HCT116 (cell line): ENCODE measurements around the gene ZNF729. TPM values are rescaled to one million over a fixed set of nuclear protein-coding genes. Genes with fewer than 3 reads are reported as not detected.

Source experiments
- ATAC-seq: fragments of 200-7000 bp; cut with Tn5 transposase; 2 replicates; pipeline ENCODE4 v1.9.1; 2020; ENCODE audit warnings: mild to moderate bottlenecking, moderate library complexity
- BruUV-seq: library from RNA; stranded (reverse); fragments of 400-500 nt; replicated peaks from 2 replicates; lab custom pipeline; 2021; lab: Mats Ljungman, UMichigan
- CTCF ChIA-PET: fragments of 300-600 bp; sonication (Branson Sonifier 250); formaldehyde crosslinking; loops from one replicate; lab custom pipeline; 2021; ENCODE audit warnings: antibody characterized with exemption; lab: Charles Lee
- POLR2A ChIA-PET: fragments of 300-600, 350-600 bp; sonication (Branson Sonifier 250); formaldehyde crosslinking; loops from one replicate; lab custom pipeline; 2021; ENCODE audit warnings: antibody characterized with exemption; lab: Charles Lee
- RAD21 ChIA-PET, 2 experiments: fragments of 300-600 bp; sonication (Branson Sonifier 250); formaldehyde crosslinking; loops; one replicate each; lab custom pipeline; 2023; ENCODE audit warnings: low total read pairs in 2 of 2; ENCODE audit not compliant: uncharacterized antibody in 2 of 2, unreplicated experiment in 2 of 2, low non-redundant PET in 1 of 2; lab: Charles Lee
- DNase-seq: peaks from one replicate; pipeline ENCODE4 v3.0.0-alpha.2; 2010; ENCODE audit warnings: low read depth, low spot score
- H2AFZ ChIP-seq: fragments of 200-600 bp; shearing (Covaris generic), sonication (generic); 2 replicates; pipeline ENCODE4 v1.6.1; 2017; ENCODE audit warnings: low read depth, mixed run types, mixed read lengths, antibody characterized with exemption, low read length; ENCODE audit not compliant: poor library complexity, severe bottlenecking
- H3K27ac ChIP-seq: 2 replicates; pipeline ENCODE4 v1.5.1; 2012; ENCODE audit warnings: low read depth, low read length
- H3K27me3 ChIP-seq: fragments of 200-600 bp; sonication (generic); 2 replicates; pipeline ENCODE4 v1.6.1; 2016; ENCODE audit warnings: mixed run types, low read length, mixed read lengths; ENCODE audit not compliant: insufficient read depth
- H3K36me3 ChIP-seq, 2 experiments: fragments of 200-500 bp in 1 of 2; fragments of 200-600 bp in 1 of 2; sonication (Bioruptor generic) in 1 of 2; sonication (generic) in 1 of 2; 2 replicates each; pipeline versions ENCODE4 v1.5.1 to v1.6.1; 2014 to 2016; ENCODE audit warnings: low read length in 2 of 2, inconsistent platforms in 1 of 2, mixed read lengths in 1 of 2, mixed run types in 1 of 2; ENCODE audit not compliant: insufficient read depth in 2 of 2, control insufficient read depth in 1 of 2
- H3K4me1 ChIP-seq, 2 experiments: fragments of 200-600 bp in 1 of 2; sonication (generic) in 1 of 2; 2 replicates each; pipeline versions ENCODE4 v1.5.1 to v1.6.1; 2012 to 2017; ENCODE audit warnings: low read length in 2 of 2, inconsistent platforms in 1 of 2, mild to moderate bottlenecking in 1 of 2, mixed read lengths in 1 of 2, mixed run types in 1 of 2, moderate library complexity in 1 of 2; ENCODE audit not compliant: insufficient read depth in 2 of 2, control insufficient read depth in 1 of 2
- H3K4me2 ChIP-seq: fragments of 200-600 bp; sonication (generic); 2 replicates; pipeline ENCODE4 v1.6.1; 2017; ENCODE audit warnings: mixed run types, low read length, mixed read lengths
- H3K4me3 ChIP-seq, 2 experiments: fragments of 200-600 bp in 1 of 2; sonication (generic) in 1 of 2; replicated peaks in 1 of 2; 2 replicates each; pipeline ENCODE4 v1.5.1; 2011 to 2016; ENCODE audit warnings: low read length in 2 of 2, control low read depth in 1 of 2, low read depth in 1 of 2, mild to moderate bottlenecking in 1 of 2, mixed read lengths in 1 of 2, mixed run types in 1 of 2
- H3K79me2 ChIP-seq: fragments of 200-600 bp; sonication (generic); 2 replicates; pipeline ENCODE4 v1.6.1; 2017; ENCODE audit warnings: mild to moderate bottlenecking, mixed run types, low read length, moderate library complexity, mixed read lengths; ENCODE audit not compliant: insufficient read depth
- H3K9ac ChIP-seq: fragments of 200-600 bp; sonication (generic); 2 replicates; pipeline ENCODE4 v1.6.1; 2016; ENCODE audit warnings: low read length, mixed read lengths
- H3K9me2 ChIP-seq: fragments of 200-600 bp; sonication (generic), shearing (Covaris generic); 2 replicates; pipeline ENCODE4 v1.6.1; 2017; ENCODE audit warnings: mixed run types, mild to moderate bottlenecking, moderate library complexity; ENCODE audit not compliant: insufficient read depth
- H3K9me3 ChIP-seq, 2 experiments: fragments of 200-500 bp in 1 of 2; fragments of 200-600 bp in 1 of 2; sonication (Bioruptor generic) in 1 of 2; sonication (generic) in 1 of 2; 2 replicates each; pipeline ENCODE4 v1.6.1; 2014 to 2017; ENCODE audit warnings: low read length in 2 of 2, mixed read lengths in 2 of 2, inconsistent platforms in 1 of 2, low read depth in 1 of 2, mild to moderate bottlenecking in 1 of 2, mixed run types in 1 of 2, moderate library complexity in 1 of 2; ENCODE audit not compliant: control insufficient read depth in 1 of 2, insufficient read depth in 1 of 2
- H4K20me1 ChIP-seq: fragments of 200-600 bp; sonication (generic), shearing (Covaris generic); 2 replicates; pipeline ENCODE4 v1.6.1; 2017; ENCODE audit warnings: mixed run types, mild to moderate bottlenecking, moderate library complexity; ENCODE audit not compliant: insufficient read depth
- CEBPB ChIP-seq: IDR thresholded peaks from 2 replicates; pipeline ENCODE4 v1.6.1; 2012; ENCODE audit warnings: low read depth
- ELF1 ChIP-seq: IDR thresholded peaks from 2 replicates; pipeline ENCODE4 v1.6.1; 2012; ENCODE audit warnings: low read depth, borderline replicate concordance
- EZH2 ChIP-seq: fragments of 200-600 bp; sonication (generic); IDR thresholded peaks from 2 replicates; pipeline ENCODE4 v1.6.1; 2017; ENCODE audit warnings: antibody characterized with exemption, mixed run types
- EZH2phosphoT487 ChIP-seq: fragments of 200-600 bp; IDR thresholded peaks from 2 replicates; pipeline ENCODE4 v1.6.1; 2018; ENCODE audit warnings: antibody characterized with exemption, borderline replicate concordance
- FOSL1 ChIP-seq: IDR thresholded peaks from 2 replicates; pipeline ENCODE4 v1.6.1; 2012; ENCODE audit warnings: low read depth
- JUND ChIP-seq: IDR thresholded peaks from 2 replicates; pipeline ENCODE4 v1.6.1; 2012
- POLR2A ChIP-seq: IDR thresholded peaks from 2 replicates; pipeline ENCODE4 v1.7.0; 2011; ENCODE audit warnings: borderline replicate concordance; ENCODE audit not compliant: insufficient read depth, insufficient read length; ENCODE audit errors: extremely low read depth
- POLR2AphosphoS5 ChIP-seq: IDR thresholded peaks from 2 replicates; pipeline ENCODE4 v1.6.1; 2011; ENCODE audit warnings: mild to moderate bottlenecking, low read depth, low read length, moderate library complexity
- RAD21 ChIP-seq: IDR thresholded peaks from 2 replicates; pipeline ENCODE4 v1.6.1; 2012; ENCODE audit warnings: low read depth, mild to moderate bottlenecking
- SIN3A ChIP-seq: IDR thresholded peaks from 2 replicates; pipeline ENCODE4 v1.6.1; 2012; ENCODE audit warnings: low read depth
- SP1 ChIP-seq: IDR thresholded peaks from 2 replicates; pipeline ENCODE4 v1.6.1; 2012; ENCODE audit warnings: low read depth
- TCF7L2 ChIP-seq: IDR thresholded peaks from 2 replicates; pipeline ENCODE4 v1.7.0; 2011; ENCODE audit warnings: borderline replicate concordance, inconsistent platforms; ENCODE audit not compliant: insufficient read depth, insufficient read length; ENCODE audit errors: extremely low read depth
- YY1 ChIP-seq: IDR thresholded peaks from 2 replicates; pipeline ENCODE4 v1.6.1; 2011; ENCODE audit warnings: low read length, low read depth, moderate library complexity, mild to moderate bottlenecking; ENCODE audit not compliant: insufficient replicate concordance; ENCODE audit errors: extremely low read depth
- ZFX ChIP-seq: fragments of 450-650 bp; IDR thresholded peaks from 2 replicates; pipeline ENCODE4 v1.6.1; 2017
- ZNF274 ChIP-seq: fragments of 200-500 bp; sonication (Bioruptor generic); IDR thresholded peaks from 2 replicates; pipeline ENCODE4 v1.6.1; 2014; ENCODE audit warnings: mild to moderate bottlenecking, low read depth, low read length, inconsistent platforms
- intact Hi-C: fragments of 100-400 bp; cut with micrococcal nuclease; formaldehyde crosslinking; loops from 2 replicates; pipeline ENCODE4 v1.10.0; 2022
- total RNA-seq: library from RNA; stranded (reverse); gene quantifications from one replicate; pipeline ENCODE4 v1.2.1, GENCODE V29; 2021; ENCODE audit not compliant: unreplicated experiment
- TF ChIP-seq, protein P1 (sequence below): IDR thresholded peaks from 2 replicates; pipeline ENCODE4 v1.6.1; 2011; ENCODE audit warnings: mild to moderate bottlenecking, low read length, moderate library complexity; ENCODE audit not compliant: insufficient replicate concordance; ENCODE audit errors: extremely low read depth
- TF ChIP-seq, protein P2 (sequence below): IDR thresholded peaks from 2 replicates; pipeline ENCODE4 v1.6.1; 2012
- TF ChIP-seq, protein P3 (sequence below): IDR thresholded peaks from 2 replicates; pipeline ENCODE4 v1.6.1; 2012; ENCODE audit warnings: low read depth
- TF ChIP-seq, protein P4 (sequence below), 3 experiments: fragments of 200-600 bp in 1 of 3; sonication (generic) in 1 of 3; IDR thresholded peaks in 2 of 3; conservative IDR thresholded peaks in 1 of 3; 2 replicates each; pipeline ENCODE4 v1.5.1; 2012 to 2017; ENCODE audit warnings: low read depth in 2 of 3, low read length in 2 of 3, antibody characterized with exemption in 1 of 3, borderline replicate concordance in 1 of 3, control low read depth in 1 of 3, mild to moderate bottlenecking in 1 of 3, mixed read lengths in 1 of 3, mixed run types in 1 of 3, moderate library complexity in 1 of 3; ENCODE audit not compliant: insufficient read depth in 1 of 3
- TF ChIP-seq, protein P5 (sequence below): IDR thresholded peaks from 2 replicates; pipeline ENCODE4 v1.6.1; 2012

ZNF729 gene
- total RNA-seq, 1 experiment from 2014 or later: not detected

DNA sequence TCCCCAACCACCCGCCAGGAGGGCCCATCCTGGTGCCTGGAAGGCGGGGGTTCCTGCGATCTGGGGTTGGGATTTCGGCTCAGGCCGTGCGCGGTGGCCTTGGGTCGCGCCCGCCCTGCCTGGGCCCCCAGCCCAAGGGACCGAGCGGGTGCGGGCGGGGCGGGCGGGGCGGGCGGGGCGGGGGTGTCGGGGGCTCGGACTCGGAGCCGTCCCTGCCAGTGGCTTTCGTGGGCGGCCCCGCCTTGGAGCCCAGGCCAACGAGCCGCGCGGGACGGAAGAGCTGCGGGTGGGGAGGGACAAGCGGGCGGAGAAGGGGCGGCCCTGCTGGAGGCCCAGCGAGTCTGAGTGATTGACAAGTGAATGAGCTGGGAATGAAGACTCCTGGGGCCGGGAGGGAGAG lies 24.6 kb upstream of the ZNF729 start:
- TF ChIP-seq EZH2phosphoT487 (no peak), ZFX (no peak), YY1 (no peak), SIN3A (no peak), JUND (no peak), SP1 (no peak), POLR2A (no peak), ELF1 (no peak), ZNF274 (no peak), EZH2 (no peak), CEBPB (no peak), FOSL1 (no peak), TCF7L2 (no peak), RAD21 (no peak), POLR2AphosphoS5 (no peak)
- TF ChIP-seq, protein P1, sequence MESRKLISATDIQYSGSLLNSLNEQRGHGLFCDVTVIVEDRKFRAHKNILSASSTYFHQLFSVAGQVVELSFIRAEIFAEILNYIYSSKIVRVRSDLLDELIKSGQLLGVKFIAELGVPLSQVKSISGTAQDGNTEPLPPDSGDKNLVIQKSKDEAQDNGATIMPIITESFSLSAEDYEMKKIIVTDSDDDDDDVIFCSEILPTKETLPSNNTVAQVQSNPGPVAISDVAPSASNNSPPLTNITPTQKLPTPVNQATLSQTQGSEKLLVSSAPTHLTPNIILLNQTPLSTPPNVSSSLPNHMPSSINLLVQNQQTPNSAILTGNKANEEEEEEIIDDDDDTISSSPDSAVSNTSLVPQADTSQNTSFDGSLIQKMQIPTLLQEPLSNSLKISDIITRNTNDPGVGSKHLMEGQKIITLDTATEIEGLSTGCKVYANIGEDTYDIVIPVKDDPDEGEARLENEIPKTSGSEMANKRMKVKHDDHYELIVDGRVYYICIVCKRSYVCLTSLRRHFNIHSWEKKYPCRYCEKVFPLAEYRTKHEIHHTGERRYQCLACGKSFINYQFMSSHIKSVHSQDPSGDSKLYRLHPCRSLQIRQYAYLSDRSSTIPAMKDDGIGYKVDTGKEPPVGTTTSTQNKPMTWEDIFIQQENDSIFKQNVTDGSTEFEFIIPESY: no peak
- TF ChIP-seq, protein P2, sequence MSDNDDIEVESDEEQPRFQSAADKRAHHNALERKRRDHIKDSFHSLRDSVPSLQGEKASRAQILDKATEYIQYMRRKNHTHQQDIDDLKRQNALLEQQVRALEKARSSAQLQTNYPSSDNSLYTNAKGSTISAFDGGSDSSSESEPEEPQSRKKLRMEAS: no peak
- TF ChIP-seq, protein P3, sequence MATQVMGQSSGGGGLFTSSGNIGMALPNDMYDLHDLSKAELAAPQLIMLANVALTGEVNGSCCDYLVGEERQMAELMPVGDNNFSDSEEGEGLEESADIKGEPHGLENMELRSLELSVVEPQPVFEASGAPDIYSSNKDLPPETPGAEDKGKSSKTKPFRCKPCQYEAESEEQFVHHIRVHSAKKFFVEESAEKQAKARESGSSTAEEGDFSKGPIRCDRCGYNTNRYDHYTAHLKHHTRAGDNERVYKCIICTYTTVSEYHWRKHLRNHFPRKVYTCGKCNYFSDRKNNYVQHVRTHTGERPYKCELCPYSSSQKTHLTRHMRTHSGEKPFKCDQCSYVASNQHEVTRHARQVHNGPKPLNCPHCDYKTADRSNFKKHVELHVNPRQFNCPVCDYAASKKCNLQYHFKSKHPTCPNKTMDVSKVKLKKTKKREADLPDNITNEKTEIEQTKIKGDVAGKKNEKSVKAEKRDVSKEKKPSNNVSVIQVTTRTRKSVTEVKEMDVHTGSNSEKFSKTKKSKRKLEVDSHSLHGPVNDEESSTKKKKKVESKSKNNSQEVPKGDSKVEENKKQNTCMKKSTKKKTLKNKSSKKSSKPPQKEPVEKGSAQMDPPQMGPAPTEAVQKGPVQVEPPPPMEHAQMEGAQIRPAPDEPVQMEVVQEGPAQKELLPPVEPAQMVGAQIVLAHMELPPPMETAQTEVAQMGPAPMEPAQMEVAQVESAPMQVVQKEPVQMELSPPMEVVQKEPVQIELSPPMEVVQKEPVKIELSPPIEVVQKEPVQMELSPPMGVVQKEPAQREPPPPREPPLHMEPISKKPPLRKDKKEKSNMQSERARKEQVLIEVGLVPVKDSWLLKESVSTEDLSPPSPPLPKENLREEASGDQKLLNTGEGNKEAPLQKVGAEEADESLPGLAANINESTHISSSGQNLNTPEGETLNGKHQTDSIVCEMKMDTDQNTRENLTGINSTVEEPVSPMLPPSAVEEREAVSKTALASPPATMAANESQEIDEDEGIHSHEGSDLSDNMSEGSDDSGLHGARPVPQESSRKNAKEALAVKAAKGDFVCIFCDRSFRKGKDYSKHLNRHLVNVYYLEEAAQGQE: no peak
- TF ChIP-seq, protein P4, sequence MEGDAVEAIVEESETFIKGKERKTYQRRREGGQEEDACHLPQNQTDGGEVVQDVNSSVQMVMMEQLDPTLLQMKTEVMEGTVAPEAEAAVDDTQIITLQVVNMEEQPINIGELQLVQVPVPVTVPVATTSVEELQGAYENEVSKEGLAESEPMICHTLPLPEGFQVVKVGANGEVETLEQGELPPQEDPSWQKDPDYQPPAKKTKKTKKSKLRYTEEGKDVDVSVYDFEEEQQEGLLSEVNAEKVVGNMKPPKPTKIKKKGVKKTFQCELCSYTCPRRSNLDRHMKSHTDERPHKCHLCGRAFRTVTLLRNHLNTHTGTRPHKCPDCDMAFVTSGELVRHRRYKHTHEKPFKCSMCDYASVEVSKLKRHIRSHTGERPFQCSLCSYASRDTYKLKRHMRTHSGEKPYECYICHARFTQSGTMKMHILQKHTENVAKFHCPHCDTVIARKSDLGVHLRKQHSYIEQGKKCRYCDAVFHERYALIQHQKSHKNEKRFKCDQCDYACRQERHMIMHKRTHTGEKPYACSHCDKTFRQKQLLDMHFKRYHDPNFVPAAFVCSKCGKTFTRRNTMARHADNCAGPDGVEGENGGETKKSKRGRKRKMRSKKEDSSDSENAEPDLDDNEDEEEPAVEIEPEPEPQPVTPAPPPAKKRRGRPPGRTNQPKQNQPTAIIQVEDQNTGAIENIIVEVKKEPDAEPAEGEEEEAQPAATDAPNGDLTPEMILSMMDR (IDR thresholded peaks at IDR 0.05 in 2 of 3, conservative IDR thresholded peaks at IDR 0.05 in 1 of 3; ENCODE audit: borderline replicate concordance in 1 of 3, insufficient read depth in 1 of 3, low read depth in 2 of 3, low read length in 2 of 3): no peak
- TF ChIP-seq, protein P5, sequence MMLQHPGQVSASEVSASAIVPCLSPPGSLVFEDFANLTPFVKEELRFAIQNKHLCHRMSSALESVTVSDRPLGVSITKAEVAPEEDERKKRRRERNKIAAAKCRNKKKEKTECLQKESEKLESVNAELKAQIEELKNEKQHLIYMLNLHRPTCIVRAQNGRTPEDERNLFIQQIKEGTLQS: no peak
- DNase-seq (no peak), ATAC-seq (no peak)
- H3K36me3 ChIP-seq: no peaks in the 10 kb centered on the region
- H3K79me2 ChIP-seq: no peaks in the 10 kb centered on the region
- H3K4me3 ChIP-seq: no peak overlapping the region
- no peak overlapping the region for H3K27ac ChIP-seq
- H4K20me1 ChIP-seq: no peaks in the 10 kb centered on the region
- no peak overlapping the region for H3K4me2 ChIP-seq
- H3K4me1 ChIP-seq: no peaks in the 10 kb centered on the region
- no peaks in the 10 kb centered on the region for H3K9me2 ChIP-seq
- H3K9ac ChIP-seq: no peak overlapping the region
- ChIA-PET POLR2A (no interaction called here), CTCF (no interaction called here), RAD21 (no interaction called here)
- intact Hi-C loops: no loop called here
- H2AFZ ChIP-seq: no peak overlapping the region
- no peaks in the 10 kb centered on the region for H3K27me3 ChIP-seq
- H3K9me3 ChIP-seq: peaks cover under 1 to 30% of the 10 kb centered on the region in 2 experiments; a peak in 3 of 4 replicates
- BruUV-seq: no TSS peak
